Keratinocyte (primary cell): Measurements from ENCODE around the gene SPG7.

Source experiments
- CTCF ChIP-seq, 3 experiments: IDR thresholded peaks in 1 of 3; conservative IDR thresholded peaks in 1 of 3; optimal IDR thresholded peaks in 1 of 3; 2 replicates in 2 of 3; 3 replicates in 1 of 3; pipeline versions ENCODE3 to v1.5.1; 2011; ENCODE audit warnings: low read length in 3 of 3, mild to moderate bottlenecking in 3 of 3, moderate library complexity in 2 of 3, control low read depth in 1 of 3, inconsistent platforms in 1 of 3; ENCODE audit not compliant: insufficient read depth in 2 of 3; ENCODE audit errors: extremely low read depth in 1 of 3
- EZH2 ChIP-seq: IDR thresholded peaks from one replicate; pipeline ENCODE4 v1.6.1; 2012; ENCODE audit warnings: inconsistent platforms, mild to moderate bottlenecking, low read length, moderate library complexity

- TF ChIP-seq CTCF (optimal IDR thresholded peaks at IDR 0.05 in 1 of 3, IDR thresholded peaks at IDR 0.05 in 1 of 3, conservative IDR thresholded peaks at IDR 0.05 in 1 of 3; ENCODE audit: extremely low read depth in 1 of 3, insufficient read depth in 2 of 3, low read length in 3 of 3) = no peak
- no peak for TF ChIP-seq EZH2
These were observed 74.5 kb downstream of the SPG7 start for GRCh38 chr16:89582614-89583196.
